GM23338 (cell line): Measurements from ENCODE around the gene SNU13. TPM values are rescaled to one million over a fixed set of nuclear protein-coding genes. Genes with fewer than 3 reads are reported as not detected.

Experiments used
- ATAC-seq: fragments of 200-7000 bp; cut with Tn5 transposase; 3 replicates; pipeline ENCODE4 v1.9.1; 2020
- DNase-seq: peaks from one replicate; pipeline ENCODE4 v3.0.0-alpha.2; 2015; ENCODE audit warnings: low spot score
- H2AFZ ChIP-seq: fragments of 200-600 bp; sonication (generic); 2 replicates; pipeline ENCODE4 v1.8.0; 2016; ENCODE audit warnings: antibody characterized with exemption, mild to moderate bottlenecking, moderate library complexity
- H3F3A ChIP-seq: fragments of 200-600 bp; sonication (generic); replicated peaks from 2 replicates; pipeline ENCODE4 v1.8.0; 2017; ENCODE audit warnings: antibody characterized with exemption, mixed run types, low read depth
- H3K27ac ChIP-seq: fragments of 200-600 bp; sonication (generic); 2 replicates; pipeline ENCODE4 v1.6.1; 2016; ENCODE audit warnings: low read depth
- H3K27me3 ChIP-seq: fragments of 200-600 bp; sonication (generic); 2 replicates; pipeline ENCODE4 v1.8.0; 2016; ENCODE audit warnings: mild to moderate bottlenecking, mixed run types, moderate library complexity; ENCODE audit not compliant: insufficient read depth
- H3K36me3 ChIP-seq: fragments of 200-600 bp; sonication (generic); 2 replicates; pipeline ENCODE4 v1.8.0; 2016; ENCODE audit warnings: mild to moderate bottlenecking; ENCODE audit not compliant: insufficient read depth
- H3K4me1 ChIP-seq: fragments of 200-600 bp; sonication (generic); 2 replicates; pipeline ENCODE4 v1.8.0; 2016; ENCODE audit warnings: mild to moderate bottlenecking, moderate library complexity; ENCODE audit not compliant: insufficient read depth
- H3K4me2 ChIP-seq: fragments of 200-600 bp; sonication (generic); 2 replicates; pipeline ENCODE4 v1.7.1; 2017; ENCODE audit warnings: mixed run types
- H3K4me3 ChIP-seq: fragments of 200-600 bp; sonication (generic); 2 replicates; pipeline ENCODE4 v1.6.1; 2016; ENCODE audit warnings: mixed run types
- H3K79me2 ChIP-seq: fragments of 200-600 bp; sonication (generic); replicated peaks from 2 replicates; pipeline ENCODE4 v1.8.0; 2017; ENCODE audit warnings: mild to moderate bottlenecking; ENCODE audit not compliant: insufficient read depth
- H3K9me2 ChIP-seq: fragments of 200-600 bp; sonication (generic); 2 replicates; pipeline ENCODE4 v1.8.0; 2017; ENCODE audit not compliant: insufficient read depth
- H4K20me1 ChIP-seq: fragments of 200-600 bp; sonication (generic); replicated peaks from 2 replicates; pipeline ENCODE4 v1.8.0; 2017; ENCODE audit warnings: mild to moderate bottlenecking; ENCODE audit not compliant: insufficient read depth
- H3K27ac Mint-ChIP-seq: 2 replicates; pipeline ENCODE4 v1.8.0; 2020; ENCODE audit warnings: inconsistent platforms, mild to moderate bottlenecking, moderate library complexity, mixed read lengths
- H3K27me3 Mint-ChIP-seq: 3 replicates; pipeline ENCODE4 v1.8.0; 2022; ENCODE audit warnings: low read depth, mild to moderate bottlenecking, moderate library complexity, mixed read lengths, inconsistent platforms; ENCODE audit not compliant: insufficient read depth, poor library complexity
- H3K36me3 Mint-ChIP-seq: 3 replicates; pipeline ENCODE4 v1.8.0; 2021; ENCODE audit warnings: low read depth, mild to moderate bottlenecking, inconsistent platforms, moderate library complexity, mixed read lengths
- H3K4me1 Mint-ChIP-seq: 3 replicates; pipeline ENCODE4 v1.8.0; 2020; ENCODE audit warnings: mild to moderate bottlenecking, inconsistent platforms, mixed read lengths
- H3K4me3 Mint-ChIP-seq: 3 replicates; pipeline ENCODE4 v1.8.0; 2021; ENCODE audit warnings: moderate library complexity, mild to moderate bottlenecking, inconsistent platforms, mixed read lengths
- H3K9me3 Mint-ChIP-seq: 3 replicates; pipeline ENCODE4 v1.8.0; 2020; ENCODE audit warnings: moderate library complexity, mild to moderate bottlenecking, inconsistent platforms, mixed read lengths
- CREB1 ChIP-seq: fragments of 250-450 bp; sonication (Bioruptor Pico); IDR thresholded peaks from 2 replicates; pipeline ENCODE4 v1.5.0; 2020; ENCODE audit warnings: low read depth, mild to moderate bottlenecking, moderate library complexity
- CTCF ChIP-seq, 2 experiments: fragments of 200-600 bp in 1 of 2; sonication (generic) in 1 of 2; conservative IDR thresholded peaks; 2 replicates each; pipeline versions ENCODE4 v1.5.1 to v1.6.1; 2016 to 2017; ENCODE audit warnings: antibody characterized with exemption in 2 of 2, low read depth in 2 of 2, mild to moderate bottlenecking in 2 of 2, moderate library complexity in 1 of 2
- ETS1 ChIP-seq: IDR thresholded peaks from 2 replicates; pipeline ENCODE4 v1.6.1; 2016; ENCODE audit warnings: antibody characterized with exemption
- EZH2 ChIP-seq: fragments of 200-600 bp; sonication (generic); IDR thresholded peaks from one replicate; pipeline ENCODE4 v1.8.0; 2017; ENCODE audit warnings: antibody characterized with exemption, mild to moderate bottlenecking, low read depth; ENCODE audit not compliant: unreplicated experiment
- EZH2phosphoT487 ChIP-seq: fragments of 200-600 bp; sonication (generic); IDR thresholded peaks from one replicate; pipeline ENCODE4 v1.8.1; 2018; ENCODE audit warnings: antibody characterized with exemption; ENCODE audit not compliant: unreplicated experiment
- JUNB ChIP-seq: IDR thresholded peaks from one replicate; pipeline ENCODE4 v1.6.1; 2016; ENCODE audit warnings: antibody characterized with exemption; ENCODE audit not compliant: unreplicated experiment
- NANOG ChIP-seq: IDR thresholded peaks from 2 replicates; pipeline ENCODE4 v1.6.1; 2016; ENCODE audit warnings: antibody characterized with exemption, borderline replicate concordance
- POLR2AphosphoS5 ChIP-seq: IDR thresholded peaks from 2 replicates; pipeline ENCODE4 v1.6.1; 2016; ENCODE audit warnings: antibody characterized with exemption, low read depth
- REST ChIP-seq: IDR thresholded peaks from one replicate; pipeline ENCODE4 v1.6.1; 2018; ENCODE audit warnings: antibody characterized with exemption; ENCODE audit not compliant: unreplicated experiment
- STAT1 ChIP-seq: IDR thresholded peaks from one replicate; pipeline ENCODE4 v1.6.1; 2016; ENCODE audit warnings: antibody characterized with exemption; ENCODE audit not compliant: unreplicated experiment
- ZNF114 ChIP-seq: fragments of 250-450 bp; sonication (Bioruptor Pico); IDR thresholded peaks from 2 replicates; pipeline ENCODE4 v1.5.0; 2020; ENCODE audit warnings: mild to moderate bottlenecking, moderate library complexity
- ZNF331 ChIP-seq: fragments of 250-450 bp; sonication (Bioruptor Pico); IDR thresholded peaks from 2 replicates; pipeline ENCODE4 v1.5.0; 2020; ENCODE audit warnings: low read depth, mild to moderate bottlenecking, moderate library complexity
- ZNF462 ChIP-seq: fragments of 250-450 bp; sonication (Bioruptor Pico); IDR thresholded peaks from 2 replicates; pipeline ENCODE4 v1.5.0; 2020; ENCODE audit warnings: mild to moderate bottlenecking, moderate library complexity
- polyA plus RNA-seq: library from polyadenylated mRNA; unstranded; fragments of >200 nt; fragmentation: Nextera tagmentation; extraction: Ambion mirVana; gene quantifications from 2 replicates; pipeline ENCODE4 v1.2.1, GENCODE V29; 2016
- total RNA-seq: library from RNA; depleted of rRNA; stranded (reverse); fragments of >200 nt; shearing (Covaris generic); gene quantifications from 2 replicates; pipeline ENCODE4 v1.2.3, GENCODE V29; 2014

The SNU13 gene
- total and polyA plus RNA-seq, 2 experiments from 2014 or later, result 163 to 464 TPM

GRCh38 chr22:41636467-41636866 lies 52.2 kb downstream of the SNU13 start:
- Mint-ChIP-seq H3K4me3 (no peak overlapping the region), H3K27me3 (peaks cover 4% of the 10 kb centered on the region), H3K36me3 (peaks cover 91% of the 10 kb centered on the region), H3K4me1 (no peaks in the 10 kb centered on the region), H3K27ac (no peak overlapping the region), H3K9me3 (peaks cover 6% of the 10 kb centered on the region; the same call in 2 of the 3 replicates)
- no peaks in the 10 kb centered on the region; the same call in 1 of the 2 replicates for H3F3A ChIP-seq
- H3K36me3 ChIP-seq, result peaks cover 64% of the 10 kb centered on the region
- no peak overlapping the region for H3K4me3 ChIP-seq
- no peak overlapping the region for H3K27ac ChIP-seq
- H3K4me1 ChIP-seq, result no peaks in the 10 kb centered on the region
- H3K79me2 ChIP-seq, result peaks cover 53% of the 10 kb centered on the region
- DNase-seq (no peak), ATAC-seq (no peak)
- H3K4me2 ChIP-seq, result no peak overlapping the region
- H2AFZ ChIP-seq, result no peak overlapping the region
- H4K20me1 ChIP-seq, result peaks cover 29% of the 10 kb centered on the region
- H3K27me3 ChIP-seq, result no peaks in the 10 kb centered on the region
- no peaks in the 10 kb centered on the region for H3K9me2 ChIP-seq
- TF ChIP-seq EZH2phosphoT487, result no peak
- no peak for TF ChIP-seq ETS1
- no peak for TF ChIP-seq ZNF462
- no peak for TF ChIP-seq NANOG
- TF ChIP-seq EZH2, result no peak
- TF ChIP-seq REST, result no peak
- TF ChIP-seq JUNB, result no peak
- TF ChIP-seq CREB1 (CRISPR knock-in tag), result no peak
- TF ChIP-seq POLR2AphosphoS5, result no peak
- TF ChIP-seq STAT1, result no peak
- TF ChIP-seq CTCF (conservative IDR thresholded peaks at IDR 0.05; ENCODE audit: low read depth in 2 of 2), result no peak
- TF ChIP-seq ZNF331 (CRISPR knock-in tag), result no peak
- no peak for TF ChIP-seq ZNF114 (CRISPR knock-in tag)
